Stomach (tissue), 9 donors: Measurements from ENCODE around the gene ASAP2. TPM values are rescaled to one million over a fixed set of nuclear protein-coding genes. Genes with fewer than 3 reads are reported as not detected.

Experiments
- DNase-seq, 2 donors: peaks; one replicate each; pipeline versions ENCODE4 v3.0.0 to v3.0.0-alpha.2; 2013 to 2019
- H3K27ac ChIP-seq, 5 donors: fragments of 200-600 bp in 4 of 5; sonication (generic) in 4 of 5; one replicate each; pipeline ENCODE4 v1.5.1; 2013 to 2019; ENCODE audit warnings: mild to moderate bottlenecking in 1 of 5, moderate library complexity in 1 of 5
- H3K27me3 ChIP-seq, 3 donors: fragments of 200-600 bp; sonication (generic); one replicate each; pipeline ENCODE4 v1.5.1; 2017 to 2019; ENCODE audit warnings: mixed run types in 1 of 3
- H3K36me3 ChIP-seq, 4 donors: fragments of 200-600 bp; sonication (generic); 1 replicate in 3 of 4; 2 replicates in 1 of 4; pipeline ENCODE4 v1.5.1; 2016 to 2019
- H3K4me1 ChIP-seq, 4 donors: fragments of 200-600 bp; sonication (generic); one replicate each; pipeline ENCODE4 v1.5.1; 2016 to 2019
- H3K4me3 ChIP-seq, 4 donors: fragments of 200-600 bp; sonication (generic) in 3 of 4; one replicate each; pipeline ENCODE4 v1.5.1; 2016 to 2019; ENCODE audit warnings: mild to moderate bottlenecking in 1 of 4
- H3K9me3 ChIP-seq, 4 donors: fragments of 200-600 bp; sonication (generic); one replicate each; pipeline ENCODE4 v1.5.1; 2016 to 2019
- CTCF ChIP-seq, 7 experiments: fragments of 450-650 bp in 4 of 7; fragments of 200-600 bp in 3 of 7; sonication (generic) in 3 of 7; IDR thresholded peaks; one replicate each; pipeline ENCODE4 v1.5.1; 2016 to 2019; ENCODE audit warnings: antibody characterized with exemption in 7 of 7, control low read depth in 2 of 7, mild to moderate bottlenecking in 1 of 7
- EP300 ChIP-seq: sonication (generic); formaldehyde crosslinking; IDR thresholded peaks from one replicate; pipeline ENCODE4 v1.6.1; 2017; ENCODE audit warnings: antibody characterized with exemption
- POLR2A ChIP-seq, 4 donors: fragments of 450-650 bp; IDR thresholded peaks; one replicate each; pipeline ENCODE4 v1.6.1; 2016; ENCODE audit warnings: antibody characterized with exemption in 4 of 4, control low read depth in 2 of 4, mild to moderate bottlenecking in 1 of 4, moderate library complexity in 1 of 4
- POLR2AphosphoS5 ChIP-seq, 3 donors: sonication (generic); formaldehyde crosslinking; IDR thresholded peaks; one replicate each; pipeline ENCODE4 v1.6.1; 2016; ENCODE audit warnings: antibody characterized with exemption in 3 of 3
- WGBS, 5 donors: extraction: QIAGEN DNeasy Blood & Tissue Kit in 3 of 5; methylation state at CpG; one replicate each; pipeline versions ENCODE4 v1.1.5 to v1.1.7; 2013 to 2018; 5-methylcytosine and 5-hydroxymethylcytosine counted together
- intact Hi-C: fragments of 100-400 bp; cut with DNase I; formaldehyde crosslinking; loops from one replicate; pipeline ENCODE4 v1.15.1; 2023; ENCODE audit warnings: low total_unique reads
- polyA plus RNA-seq, 3 donors: library from polyadenylated mRNA; stranded (reverse); fragments of 200-250 nt; gene quantifications; one replicate each; pipeline ENCODE4 v1.2.3, GENCODE V29; 2013
- total RNA-seq, 5 donors: library from RNA; depleted of rRNA; stranded (reverse); fragments of >200 nt; gene quantifications; one replicate each; pipeline versions ENCODE4 v1.1.0 to v1.2.3, GENCODE V29; 2014 to 2016
- donor health status: healthy with polysubstance abuse.
- donor health status: Bipolar disorder and iron deficiency.
- donor health status: healthy.

ASAP2 gene
- total and polyA plus RNA-seq, 8 donors: 9.7 to 55.4 (median 33.7) TPM

GRCh38 chr2:9311488-9311887 lies 104.9 kb downstream of the ASAP2 start:
- Histone ChIP-seq H3K9me3 (no peaks in the 10 kb centered on the region), H3K4me1 (peaks cover 25 to 67% (median 43%) of the 10 kb centered on the region in 4 donors), H3K36me3 (no peaks in the 10 kb centered on the region), H3K4me3 (no peak overlapping the region), H3K27ac (peak overlapping the region in 4 of 5 donors; percentile 47 to 81 (median 74)), H3K27me3 (no peaks in the 10 kb centered on the region)
- peak in 1 of 2 donors; percentile 78 for DNase-seq
- TF ChIP-seq EP300 (no peak), POLR2A (IDR thresholded peaks at IDR 0.05) (no peak), POLR2AphosphoS5 (IDR thresholded peaks at IDR 0.05) (peak in 1 of 3 donors; percentile 31)
- 50 to 85% (median 72%) methylated on average over 12 of the region's 12 CpGs for WGBS, 5 donors
- intact Hi-C loops: no loop called here

GRCh38 chr2:9312591-9312990 lies 106.0 kb downstream of the ASAP2 start:
- Histone ChIP-seq H3K4me3 (no peak overlapping the region), H3K36me3 (no peaks in the 10 kb centered on the region), H3K4me1 (peaks cover 16 to 56% (median 33%) of the 10 kb centered on the region in 4 donors), H3K9me3 (no peaks in the 10 kb centered on the region), H3K27me3 (no peaks in the 10 kb centered on the region), H3K27ac (peak overlapping the region in 2 of 5 donors; percentile 75 to 81)
- intact Hi-C loops: no loop called here
- no peak for DNase-seq
- 83 to 87% (median 85%) methylated on average over 6 of the region's 6 CpGs for WGBS, 5 donors
- TF ChIP-seq CTCF (IDR thresholded peaks at IDR 0.05) (no peak), POLR2AphosphoS5 (IDR thresholded peaks at IDR 0.05) (no peak), EP300 (no peak), POLR2A (IDR thresholded peaks at IDR 0.05) (no peak)

GRCh38 chr2:9313443-9313842 lies 106.8 kb downstream of the ASAP2 start:
- Histone ChIP-seq H3K4me1 (peaks cover 17 to 51% (median 31%) of the 10 kb centered on the region in 4 donors), H3K36me3 (no peaks in the 10 kb centered on the region), H3K4me3 (no peak overlapping the region), H3K9me3 (no peaks in the 10 kb centered on the region), H3K27me3 (no peaks in the 10 kb centered on the region), H3K27ac (no peak overlapping the region)
- DNase-seq: no peak
- intact Hi-C loops: no loop called here
- 86 to 90% (median 89%) methylated on average over 9 of the region's 9 CpGs for WGBS, 5 donors
- no peak for TF ChIP-seq POLR2A (IDR thresholded peaks at IDR 0.05)
- no peak for TF ChIP-seq EP300
- no peak for TF ChIP-seq POLR2AphosphoS5 (IDR thresholded peaks at IDR 0.05)
- no peak for TF ChIP-seq CTCF (IDR thresholded peaks at IDR 0.05)

GRCh38 chr2:9315280-9315847 lies 108.8 kb downstream of the ASAP2 start:
- DNase-seq: peak in 1 of 2 donors; percentile 29
- no peak for TF ChIP-seq EP300
- TF ChIP-seq POLR2AphosphoS5 (IDR thresholded peaks at IDR 0.05): peak in 1 of 3 donors; percentile 60
- TF ChIP-seq CTCF (IDR thresholded peaks at IDR 0.05): no peak
- no peaks in the 10 kb centered on the region for H3K9me3 ChIP-seq
- peaks cover 17 to 46% (median 34%) of the 10 kb centered on the region in 4 donors for H3K4me1 ChIP-seq
- H3K27ac ChIP-seq: peak overlapping the region in 2 of 5 donors; percentile 57 to 74
- no peaks in the 10 kb centered on the region for H3K27me3 ChIP-seq
- intact Hi-C loops: no loop called here
- H3K4me3 ChIP-seq: no peak overlapping the region
- no peaks in the 10 kb centered on the region for H3K36me3 ChIP-seq
- 74 to 94% (median 84%) methylated on average over 16 of the region's 16 CpGs for WGBS, 5 donors

- intact Hi-C loops: no loop called here
- 88 to 93% (median 89%) methylated on average over 6 of the region's 6 CpGs for WGBS, 5 donors
- Histone ChIP-seq H3K9me3 (no peaks in the 10 kb centered on the region), H3K4me1 (peaks cover 8 to 26% (median 18%) of the 10 kb centered on the region in 4 donors), H3K4me3 (no peak overlapping the region), H3K27me3 (no peaks in the 10 kb centered on the region), H3K36me3 (peaks cover 0 to 11% (median 0%) of the 10 kb centered on the region in 4 donors), H3K27ac (peak overlapping the region in 2 of 5 donors; percentile 57 to 77)
- TF ChIP-seq POLR2AphosphoS5 (IDR thresholded peaks at IDR 0.05) (no peak), POLR2A (IDR thresholded peaks at IDR 0.05) (no peak)
- DNase-seq: peak in 1 of 2 donors; percentile 1
Measured at GRCh38 chr2:9317559-9317958, 110.9 kb downstream of the ASAP2 start.
